Stimulated activated CD8-positive, alpha-beta memory T cell treated with anti-CD3 and anti-CD28 coated beads, Interleukin-7, amount 100 ng/mL, for 24 hours (primary cell): ENCODE results near the gene PAXIP1.

Source experiments
- DNase-seq: peaks from one replicate; pipeline ENCODE4 v3.0.0-alpha.2; 2020; ENCODE audit warnings: low read depth

PAXIP1 gene

DNA sequence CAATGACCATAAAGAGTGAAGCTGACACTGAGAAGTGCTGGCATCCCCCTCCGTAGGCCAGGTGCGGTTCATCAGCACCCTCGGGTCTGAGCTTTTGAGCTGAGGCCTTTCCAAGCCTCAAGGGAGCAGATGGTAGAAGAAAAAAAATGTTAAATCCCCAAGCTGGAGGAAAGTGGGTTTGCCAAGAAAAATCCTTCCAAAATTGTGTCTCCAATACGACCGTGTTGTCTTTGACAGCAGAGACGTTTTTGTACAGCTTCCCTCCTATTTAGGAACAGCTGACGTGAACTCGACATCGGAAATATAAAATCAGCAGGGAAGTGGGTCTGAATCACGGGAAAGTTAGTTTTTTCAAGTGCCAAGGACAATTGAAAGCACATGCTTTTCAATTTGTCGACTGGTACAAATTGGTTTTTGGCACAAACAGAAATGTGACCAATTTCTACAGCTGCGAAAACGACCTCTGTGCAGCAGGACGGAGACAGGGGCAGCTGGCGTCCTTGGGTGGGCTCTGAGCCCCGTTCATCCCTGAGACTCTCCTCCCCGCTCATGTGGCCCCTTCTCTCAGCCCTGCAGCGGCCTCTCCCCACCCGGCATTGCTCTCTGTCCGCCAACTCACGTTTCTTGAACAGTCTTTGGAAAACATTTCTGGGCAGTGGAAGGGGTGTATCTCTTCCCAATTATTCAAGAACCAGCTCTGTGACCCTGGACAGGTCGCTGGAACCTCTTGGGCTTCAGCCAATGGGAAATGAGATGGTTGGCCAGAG lies 89.9 kb downstream of the PAXIP1 start:
- no peak for DNase-seq

DNA sequence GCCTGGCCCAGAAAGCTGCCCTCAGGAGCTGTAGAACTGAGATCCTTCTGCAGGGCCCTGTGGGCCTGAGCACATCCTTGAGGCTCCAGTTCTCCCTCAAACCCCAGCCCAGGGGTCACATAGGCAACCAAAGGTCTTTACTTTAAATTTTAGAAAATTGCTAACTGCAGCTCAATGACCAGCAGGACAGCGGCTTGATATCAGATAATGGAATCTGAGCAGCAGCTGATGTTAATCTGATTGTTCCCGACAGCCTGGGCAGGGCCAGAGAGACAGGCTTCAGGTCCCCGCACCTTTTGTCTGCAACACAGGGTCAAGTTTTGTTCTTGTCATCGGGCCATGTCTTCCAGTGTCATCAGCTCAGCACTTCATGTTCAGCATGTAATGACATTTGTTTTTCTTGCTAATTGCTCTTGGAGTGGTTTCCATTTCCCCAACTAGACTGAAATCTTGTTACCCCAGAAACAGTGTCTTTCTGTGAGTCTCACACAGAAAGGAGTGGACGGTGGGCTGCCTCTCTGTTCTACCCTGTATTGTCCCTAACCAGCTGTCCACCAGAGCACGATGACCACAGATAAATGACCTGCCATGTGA lies 91.0 kb downstream of the PAXIP1 start:
- no peak for DNase-seq

GRCh38 chr7:154911411-154911810 lies 91.5 kb downstream of the PAXIP1 start:
- no peak for DNase-seq

DNA sequence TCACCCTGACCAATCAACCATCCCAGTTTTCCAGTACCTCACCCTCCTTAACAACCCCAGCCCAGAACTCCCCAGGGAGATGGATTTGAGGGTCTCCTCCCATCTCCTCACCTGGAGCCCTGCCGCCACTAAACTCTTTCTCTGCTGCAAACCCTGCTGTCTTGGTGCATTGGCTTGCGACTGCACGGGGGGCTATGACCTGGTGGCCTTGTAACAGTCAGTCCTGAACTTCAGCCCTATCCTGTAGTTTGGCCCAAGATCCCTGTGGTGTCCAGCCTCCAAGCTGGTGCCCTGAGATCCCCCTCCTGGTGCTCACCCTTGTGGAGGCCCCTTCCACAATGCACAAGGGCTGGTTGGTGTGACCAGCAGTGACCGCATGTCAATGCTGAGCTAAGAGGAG lies 91.9 kb downstream of the PAXIP1 start:
- no peak for DNase-seq

- no peak for DNase-seq
Measured at GRCh38 chr7:154910125-154910524, 92.8 kb downstream of the PAXIP1 start.

GRCh38 chr7:154909241-154910105 lies 93.5 kb downstream of the PAXIP1 start:
- no peak for DNase-seq

GRCh38 chr7:154907651-154908620 lies 95.0 kb downstream of the PAXIP1 start:
- DNase-seq, result no peak

GRCh38 chr7:154906736-154907355 lies 96.1 kb downstream of the PAXIP1 start:
- no peak for DNase-seq

- no peak for DNase-seq
Measured at GRCh38 chr7:154906201-154906600, 96.7 kb downstream of the PAXIP1 start.

DNA sequence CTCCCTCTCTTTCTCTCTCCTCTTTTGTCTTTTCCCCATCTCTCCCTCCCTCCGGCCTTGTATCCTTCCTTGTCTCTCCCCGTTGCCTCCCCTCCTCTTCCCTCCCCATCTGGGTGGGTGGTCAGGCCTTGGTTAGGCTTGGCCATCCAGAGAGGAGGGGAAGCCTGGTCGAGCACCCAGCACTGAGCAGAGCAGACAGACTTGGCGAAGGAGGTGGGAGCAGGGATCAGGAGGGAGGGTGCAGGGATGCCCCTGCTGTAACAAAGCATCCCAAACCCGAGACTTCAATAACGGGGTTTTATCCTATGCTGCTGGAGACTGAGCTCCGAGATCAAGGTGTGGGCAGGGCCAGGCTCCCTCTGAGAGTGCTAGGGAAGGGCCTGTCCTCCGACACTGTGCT lies 97.3 kb downstream of the PAXIP1 start:
- no peak for DNase-seq

GRCh38 chr7:154905146-154905545 lies 97.8 kb downstream of the PAXIP1 start:
- no peak for DNase-seq

DNA sequence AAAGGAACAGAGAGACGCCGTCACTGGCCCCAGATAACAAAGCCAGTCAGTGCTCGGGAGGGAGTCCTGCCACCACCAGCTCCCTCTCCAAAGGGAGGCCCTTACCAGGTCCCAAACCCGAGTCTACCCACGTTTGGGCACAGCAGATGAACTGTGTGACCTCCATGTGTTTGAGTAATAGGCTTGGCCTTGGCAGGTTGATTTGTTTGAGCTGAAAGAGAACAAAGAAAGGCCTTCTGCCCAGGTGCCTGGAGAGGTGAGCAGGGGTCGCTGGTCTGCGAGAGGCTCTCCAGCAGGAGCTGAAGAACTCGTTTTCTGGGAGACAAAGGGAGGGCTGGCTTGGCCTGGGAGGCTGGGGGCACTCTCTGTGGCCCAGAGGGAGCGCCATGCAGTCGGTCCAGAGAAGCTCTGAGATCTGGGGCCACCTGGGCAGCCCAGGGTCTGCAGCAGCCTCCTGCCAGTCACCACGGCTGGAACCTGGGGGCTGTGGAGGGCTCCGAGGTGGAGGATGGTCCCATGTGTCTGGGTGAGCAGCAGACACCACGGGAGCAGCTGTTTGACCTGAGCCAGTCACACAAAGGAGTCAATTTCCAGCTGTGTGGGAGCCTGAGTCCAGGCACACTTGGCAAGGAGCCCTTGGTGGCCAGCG lies 99.7 kb downstream of the PAXIP1 start:
- DNase-seq, result no peak

DNA sequence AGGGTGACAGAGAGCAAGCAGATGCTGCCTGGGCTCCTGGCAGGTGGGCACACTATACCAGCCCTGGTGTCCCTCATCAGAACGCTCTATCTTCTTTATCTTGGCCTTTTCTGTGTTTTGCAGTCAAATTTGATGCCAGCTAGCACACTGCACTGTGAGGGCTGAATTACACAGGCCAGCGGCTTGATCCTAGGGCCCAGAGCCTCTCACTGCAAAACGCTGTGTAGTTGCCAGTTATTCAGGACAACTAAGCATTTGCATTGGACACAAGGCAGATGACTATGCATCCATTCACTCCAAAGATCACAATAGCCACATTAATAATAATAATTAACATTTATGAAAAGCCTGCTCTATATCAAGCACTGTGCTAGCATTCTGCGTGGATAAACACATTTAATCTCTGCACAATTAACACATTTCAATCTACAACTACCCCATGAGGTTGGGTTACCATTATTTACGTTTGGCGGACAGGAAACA lies 100.3 kb downstream of the PAXIP1 start:
- no peak for DNase-seq

DNA sequence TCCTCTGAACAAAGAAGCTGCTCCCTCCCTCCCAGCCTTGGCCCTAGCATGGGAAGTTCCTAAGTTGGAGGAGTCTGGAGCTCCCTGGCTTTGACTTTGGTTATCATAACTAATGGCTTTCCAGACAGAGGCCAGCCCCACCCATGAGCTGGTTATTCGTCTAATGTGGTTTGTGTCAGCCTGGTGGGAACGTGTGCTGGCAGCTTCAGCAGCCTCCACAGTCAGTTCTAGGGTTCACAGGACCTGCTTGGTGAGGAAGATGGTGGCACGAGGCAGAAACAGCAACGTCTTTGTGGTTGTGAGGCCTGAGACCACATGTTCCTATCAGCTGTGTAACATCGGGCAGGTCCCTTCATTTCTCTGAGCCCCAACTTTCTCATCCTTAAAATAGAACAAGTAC lies 103.1 kb downstream of the PAXIP1 start:
- DNase-seq, result no peak

- no peak for DNase-seq
Measured at GRCh38 chr7:154898973-154899855, 103.7 kb downstream of the PAXIP1 start.

DNA sequence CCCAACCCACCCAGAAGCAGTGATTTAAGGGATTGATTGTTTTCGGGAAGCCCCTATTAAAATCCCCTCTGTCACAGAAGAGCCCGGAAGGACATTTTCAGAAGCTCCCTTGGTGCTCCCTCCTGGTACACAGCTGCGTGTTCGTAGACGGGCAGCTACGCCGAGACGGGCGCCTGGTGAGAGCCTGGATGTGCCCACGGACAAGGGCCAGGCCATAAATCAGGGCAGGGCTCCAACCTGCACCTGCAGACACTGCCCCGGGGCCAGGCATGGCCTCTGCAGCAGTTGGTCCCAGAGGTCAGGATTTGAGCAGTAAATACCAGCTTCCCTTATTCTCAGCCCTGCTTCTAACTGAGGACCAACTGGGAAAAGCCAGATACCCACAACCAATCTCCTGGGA lies 106.8 kb downstream of the PAXIP1 start:
- DNase-seq, result no peak
